IMR-90 (cell line): Measurements from ENCODE around the gene WNT7A. TPM values are rescaled to one million over a fixed set of nuclear protein-coding genes. Genes with fewer than 3 reads are reported as not detected.

ENCODE experiments used
- ATAC-seq: fragments of 200-7000 bp; cut with Tn5 transposase; 2 replicates; pipeline ENCODE4 v1.9.1; 2020; ENCODE audit warnings: low read depth, mild to moderate bottlenecking, moderate library complexity
- BruUV-seq: library from RNA; stranded (reverse); fragments of 400-500 nt; replicated peaks from 2 replicates; lab custom pipeline; 2021; lab: Mats Ljungman, UMichigan
- CTCF ChIA-PET: fragments of 300-600 bp; formaldehyde crosslinking; extraction: SDS; loops from one replicate; lab custom pipeline; 2021; ENCODE audit warnings: antibody characterized with exemption; lab: Yijun Ruan, JAX
- POLR2A ChIA-PET: fragments of 300-600 bp; sonication (Branson Sonifier 250); formaldehyde crosslinking; loops from one replicate; lab custom pipeline; 2022; ENCODE audit warnings: antibody characterized with exemption; ENCODE audit not compliant: unreplicated experiment; lab: Charles Lee
- DNase-seq: peaks from one replicate; pipeline ENCODE4 v3.0.0; 2013
- H2AFZ ChIP-seq: replicated peaks from 2 replicates; pipeline ENCODE3; 2013; ENCODE audit warnings: low read length, mild to moderate bottlenecking; ENCODE audit not compliant: poor library complexity
- H2AK5ac ChIP-seq: 2 replicates; pipeline ENCODE4 v1.6.1; 2013; ENCODE audit warnings: low read depth, low read length, inconsistent platforms
- H2AK9ac ChIP-seq: replicated peaks from 2 replicates; pipeline ENCODE3; 2013; ENCODE audit warnings: mild to moderate bottlenecking, low read depth, low read length, moderate library complexity; ENCODE audit not compliant: poor library complexity
- H2BK120ac ChIP-seq: 2 replicates; pipeline ENCODE4 v1.6.1; 2013; ENCODE audit warnings: low read depth, low read length, inconsistent platforms
- H2BK15ac ChIP-seq: 3 replicates; pipeline ENCODE4 v1.6.1; 2013; ENCODE audit warnings: low read depth, low read length, inconsistent platforms
- H2BK20ac ChIP-seq: 2 replicates; pipeline ENCODE4 v1.6.1; 2013; ENCODE audit warnings: low read depth, mild to moderate bottlenecking, inconsistent platforms, low read length, moderate library complexity
- H2BK5ac ChIP-seq: 2 replicates; pipeline ENCODE4 v1.6.1; 2013; ENCODE audit warnings: mild to moderate bottlenecking, low read depth, low read length, inconsistent platforms; ENCODE audit not compliant: poor library complexity, severe bottlenecking
- H3K14ac ChIP-seq: replicated peaks from 2 replicates; pipeline ENCODE4 v1.6.1; 2013; ENCODE audit warnings: low read depth, low read length, inconsistent platforms
- H3K18ac ChIP-seq: 2 replicates; pipeline ENCODE4 v1.6.1; 2013; ENCODE audit warnings: low read depth, low read length, control low read depth
- H3K23ac ChIP-seq: 2 replicates; pipeline ENCODE4 v1.6.1; 2013; ENCODE audit warnings: low read depth, low read length, inconsistent platforms
- H3K27ac ChIP-seq: 2 replicates; pipeline ENCODE4 v1.5.1; 2013; ENCODE audit warnings: mild to moderate bottlenecking, control low read depth, low read length; ENCODE audit not compliant: insufficient read depth
- H3K27me3 ChIP-seq: 2 replicates; pipeline ENCODE4 v1.6.1; 2013; ENCODE audit warnings: low read length; ENCODE audit not compliant: control insufficient read depth, insufficient read depth
- H3K36me3 ChIP-seq: 2 replicates; pipeline ENCODE4 v1.6.1; 2013; ENCODE audit warnings: low read length, mixed read lengths; ENCODE audit not compliant: control insufficient read depth, insufficient read depth
- H3K4ac ChIP-seq: 2 replicates; pipeline ENCODE4 v1.6.1; 2013; ENCODE audit warnings: low read depth, low read length, inconsistent platforms
- H3K4me1 ChIP-seq: 2 replicates; pipeline ENCODE4 v1.6.1; 2013; ENCODE audit warnings: low read length, mixed read lengths; ENCODE audit not compliant: control insufficient read depth, insufficient read depth
- H3K4me2 ChIP-seq: 2 replicates; pipeline ENCODE4 v1.6.1; 2013; ENCODE audit warnings: low read depth, mild to moderate bottlenecking, control low read depth, low read length, moderate library complexity
- H3K4me3 ChIP-seq: 2 replicates; pipeline ENCODE4 v1.5.1; 2013; ENCODE audit warnings: low read depth, mild to moderate bottlenecking, control low read depth, low read length, moderate library complexity; ENCODE audit not compliant: insufficient read depth
- H3K56ac ChIP-seq: 2 replicates; pipeline ENCODE4 v1.6.1; 2013; ENCODE audit warnings: low read length, inconsistent platforms; ENCODE audit not compliant: insufficient read depth; ENCODE audit errors: extremely low read depth
- H3K79me1 ChIP-seq, 2 experiments: 2 replicates each; pipeline ENCODE4 v1.6.1; 2013; ENCODE audit warnings: low read length in 2 of 2, inconsistent platforms in 1 of 2, low read depth in 1 of 2
- H3K9ac ChIP-seq: 2 replicates; pipeline ENCODE4 v1.6.1; 2013; ENCODE audit warnings: low read depth, low read length, control low read depth
- H3K9me1 ChIP-seq: 2 replicates; pipeline ENCODE4 v1.6.1; 2013; ENCODE audit warnings: low read length, inconsistent platforms; ENCODE audit not compliant: insufficient read depth
- H3K9me3 ChIP-seq: 2 replicates; pipeline ENCODE4 v1.6.1; 2013; ENCODE audit warnings: low read length; ENCODE audit not compliant: control insufficient read depth, insufficient read depth
- H4K20me1 ChIP-seq: 2 replicates; pipeline ENCODE4 v1.6.1; 2013; ENCODE audit warnings: low read length, inconsistent platforms; ENCODE audit not compliant: insufficient read depth
- H4K5ac ChIP-seq: 2 replicates; pipeline ENCODE4 v1.6.1; 2013; ENCODE audit warnings: mild to moderate bottlenecking, low read depth, low read length, control low read depth
- H4K8ac ChIP-seq, 2 experiments: 2 replicates each; pipeline ENCODE4 v1.6.1; 2013; ENCODE audit warnings: low read depth in 2 of 2, low read length in 2 of 2, control low read depth in 1 of 2, inconsistent platforms in 1 of 2
- H4K91ac ChIP-seq: 2 replicates; pipeline ENCODE4 v1.6.1; 2013; ENCODE audit warnings: low read depth, low read length, inconsistent platforms; ENCODE audit not compliant: insufficient read depth
- CEBPB ChIP-seq: IDR thresholded peaks from 2 replicates; pipeline ENCODE4 v1.6.1; 2012; ENCODE audit warnings: low read depth, low read length, improper control_type of control experiment
- WGBS, 2 experiments: methylation state at CpG; one replicate each; pipeline versions ENCODE4 v1.1.5 to v1.1.7; 2013; ENCODE audit warnings: missing lambda C conversion rate in 2 of 2; ENCODE audit not compliant: insufficient read length in 1 of 2; ENCODE audit errors: extremely low coverage in 2 of 2; 5-methylcytosine and 5-hydroxymethylcytosine counted together
- dilution Hi-C: fragments of 300-500 bp; cut with HindIII; formaldehyde crosslinking; loops from one replicate; pipeline ENCODE4 v1.14.3; 2018; ENCODE audit warnings: low sequenced_read_pairs; ENCODE audit not compliant: unreplicated experiment
- in situ Hi-C: fragments of 300-500 bp; cut with MboI; formaldehyde crosslinking; loops from 3 replicates; pipeline ENCODE4 v1.14.3; 2019; ENCODE audit warnings: low sequenced_read_pairs, inconsistent platforms, mixed read lengths
- intact Hi-C: fragments of 100-400 bp; cut with micrococcal nuclease; formaldehyde crosslinking; loops from 2 replicates; pipeline ENCODE4 v1.10.0; 2022
- polyA plus RNA-seq, 3 experiments: library from polyadenylated mRNA; depleted of rRNA; stranded (reverse); fragments of >200 nt; gene quantifications; 2 replicates each; pipeline ENCODE4 v1.2.3, GENCODE V29; 2012; ENCODE audit warnings: low replicate concordance in 1 of 3
- total RNA-seq: library from RNA; depleted of rRNA; stranded (reverse); fragments of >200 nt; gene quantifications from 2 replicates; pipeline ENCODE4 v1.2.3, GENCODE V29; 2012
- TF ChIP-seq, protein P1 (sequence below): fragments of 150-350 bp; IDR thresholded peaks from 2 replicates; pipeline ENCODE4 v1.6.1; 2017; ENCODE audit warnings: mild to moderate bottlenecking, antibody characterized with exemption, low read length, low read depth

The WNT7A gene
- total and polyA plus RNA-seq, 2 of the 4 experiments (the other 2 are of a cell fraction), result not detected

DNA sequence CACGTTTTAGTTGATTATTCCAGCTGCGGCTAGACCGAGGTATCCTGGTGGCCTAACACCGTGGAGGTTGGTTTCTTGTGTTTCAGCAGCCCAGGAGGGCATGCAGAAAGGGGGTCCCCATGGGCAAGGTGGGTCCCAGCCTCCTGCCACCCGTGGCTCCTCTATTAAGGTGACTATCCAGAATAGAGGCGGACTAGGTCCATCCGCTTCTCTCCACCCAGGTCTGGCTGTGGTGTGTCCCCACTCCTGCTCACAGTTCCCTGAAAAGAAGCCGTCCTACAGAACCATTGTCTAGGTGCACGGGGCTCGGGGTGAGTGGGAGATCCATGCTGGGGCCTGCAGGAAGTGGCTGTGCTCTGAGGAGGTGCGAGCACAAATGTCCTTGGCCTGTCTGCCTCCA lies 81.5 kb downstream of the WNT7A start:
- no peaks in the 10 kb centered on the region for H4K20me1 ChIP-seq
- H4K5ac ChIP-seq, result no peak overlapping the region
- H2AK5ac ChIP-seq, result no peak overlapping the region
- H3K14ac ChIP-seq, result no peak overlapping the region
- no peaks in the 10 kb centered on the region for H3K36me3 ChIP-seq
- H3K18ac ChIP-seq, result no peak overlapping the region
- ATAC-seq, result no peak
- H3K9me3 ChIP-seq, result peaks cover 11% of the 10 kb centered on the region; the same call in 1 of the 2 replicates
- no peak overlapping the region for H3K23ac ChIP-seq
- no peak overlapping the region for H4K8ac ChIP-seq
- no peak overlapping the region for H2BK20ac ChIP-seq
- H3K56ac ChIP-seq, result no peak overlapping the region
- H3K9me1 ChIP-seq, result no peaks in the 10 kb centered on the region
- DNase-seq, result no peak
- no peak overlapping the region for H2BK5ac ChIP-seq
- H3K4me2 ChIP-seq, result no peak overlapping the region
- H3K79me1 ChIP-seq, result no peaks in the 10 kb centered on the region
- no peak overlapping the region for H3K9ac ChIP-seq
- intact Hi-C loops, result no loop called here
- in situ Hi-C loops, result no loop called here
- no peaks in the 10 kb centered on the region for H3K4me1 ChIP-seq
- H3K27ac ChIP-seq, result no peak overlapping the region
- dilution Hi-C loops, result no loop called here
- no peak overlapping the region for H3K4me3 ChIP-seq
- no peak overlapping the region for H2AFZ ChIP-seq
- H4K91ac ChIP-seq, result no peak overlapping the region
- 40% methylated on average over 3 of the region's 11 CpGs; no CpG with 5 or more reads in 1 of the 2 experiments for WGBS, 2 experiments
- H2AK9ac ChIP-seq, result no peak overlapping the region
- H2BK120ac ChIP-seq, result no peak overlapping the region
- no peaks in the 10 kb centered on the region for H3K27me3 ChIP-seq
- CTCF ChIA-PET, result no interaction called here
- H2BK15ac ChIP-seq, result no peak overlapping the region
- H3K4ac ChIP-seq, result no peak overlapping the region
- no TSS peak for BruUV-seq
- POLR2A ChIA-PET, result no interaction called here
- TF ChIP-seq CEBPB, result no peak
- TF ChIP-seq, protein P1, sequence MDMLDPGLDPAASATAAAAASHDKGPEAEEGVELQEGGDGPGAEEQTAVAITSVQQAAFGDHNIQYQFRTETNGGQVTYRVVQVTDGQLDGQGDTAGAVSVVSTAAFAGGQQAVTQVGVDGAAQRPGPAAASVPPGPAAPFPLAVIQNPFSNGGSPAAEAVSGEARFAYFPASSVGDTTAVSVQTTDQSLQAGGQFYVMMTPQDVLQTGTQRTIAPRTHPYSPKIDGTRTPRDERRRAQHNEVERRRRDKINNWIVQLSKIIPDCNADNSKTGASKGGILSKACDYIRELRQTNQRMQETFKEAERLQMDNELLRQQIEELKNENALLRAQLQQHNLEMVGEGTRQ, result no peak
